K562 (cell line): Measurements from ENCODE around the gene NOX5. TPM values are rescaled to one million over a fixed set of nuclear protein-coding genes. Genes with fewer than 3 reads are reported as not detected.

Experiments used
- ATAC-seq: fragments of 200-7000 bp; cut with Tn5 transposase; 3 replicates; pipeline ENCODE4 v1.9.1; 2020; ENCODE audit warnings: moderate library complexity
- BruUV-seq: library from RNA; stranded (reverse); fragments of 400-500 nt; replicated peaks from 2 replicates; lab custom pipeline; 2021; lab: Mats Ljungman, UMichigan
- CTCF ChIA-PET: fragments of 300-600 bp; formaldehyde crosslinking; extraction: SDS; loops from one replicate; lab custom pipeline; 2021; ENCODE audit warnings: low intra/inter-chr PET ratio; lab: Yijun Ruan, JAX
- POLR2A ChIA-PET: fragments of 300-600, 350-650 bp; sonication (Branson Sonifier 250); formaldehyde crosslinking; extraction: SDS; loops from one replicate; lab custom pipeline; 2021; ENCODE audit warnings: antibody characterized with exemption, inconsistent platforms; lab: Yijun Ruan, JAX
- DNase-seq, 4 experiments: peaks; one replicate each; pipeline versions ENCODE4 v3.0.0 to v3.0.0-alpha.2; 2011 to 2018; ENCODE audit warnings: low spot score in 3 of 4, mixed read lengths in 3 of 4; ENCODE audit errors: extremely low read depth in 1 of 4
- FAIRE-seq: peaks from 2 replicates; lab custom pipeline; 2011; peaks lifted over from hg19 to GRCh38; lab: Jason Lieb, UNC
- H2AFZ ChIP-seq: 2 replicates; pipeline ENCODE4 v1.6.0; 2011; ENCODE audit warnings: low read depth, low read length, control low read depth, inconsistent platforms
- H3K27ac ChIP-seq: fragments of 200-600 bp; 3 replicates; pipeline ENCODE4 v1.8.0; 2011; ENCODE audit warnings: low read depth, mild to moderate bottlenecking, control low read depth, inconsistent platforms, low read length, moderate library complexity, mixed read lengths; ENCODE audit errors: extremely low read depth
- H3K27me3 ChIP-seq, 2 experiments: fragments of 300-600 bp in 1 of 2; 2 replicates in 1 of 2; 3 replicates in 1 of 2; pipeline versions ENCODE4 v1.6.0 to v1.8.0; 2011; ENCODE audit warnings: inconsistent platforms in 2 of 2, low read length in 2 of 2, mild to moderate bottlenecking in 1 of 2, mixed read lengths in 1 of 2, moderate library complexity in 1 of 2; ENCODE audit not compliant: control insufficient read depth in 2 of 2, insufficient read depth in 2 of 2
- H3K36me3 ChIP-seq: fragments of 300-600 bp; 3 replicates; pipeline ENCODE4 v1.8.0; 2011; ENCODE audit warnings: mild to moderate bottlenecking, low read length, inconsistent platforms; ENCODE audit not compliant: control insufficient read depth, insufficient read depth
- H3K4me1 ChIP-seq, 2 experiments: fragments of 200-600 bp in 1 of 2; replicated peaks in 1 of 2; 2 replicates in 1 of 2; 3 replicates in 1 of 2; pipeline versions ENCODE4 v1.5.1 to v1.8.0; 2011; ENCODE audit warnings: inconsistent platforms in 2 of 2, low read length in 2 of 2, mild to moderate bottlenecking in 1 of 2, mixed read lengths in 1 of 2, moderate library complexity in 1 of 2; ENCODE audit not compliant: control insufficient read depth in 2 of 2, insufficient read depth in 2 of 2
- H3K4me2 ChIP-seq: 2 replicates; pipeline ENCODE4 v1.6.1; 2011; ENCODE audit warnings: low read length, control low read depth, inconsistent platforms, mixed read lengths; ENCODE audit not compliant: insufficient read depth
- H3K4me3 ChIP-seq: fragments of 200-600 bp; sonication (generic), shearing (Covaris generic); 2 replicates; pipeline ENCODE4 v1.5.1; 2016; ENCODE audit warnings: control low read depth, inconsistent platforms
- H3K79me2 ChIP-seq: fragments of 200-600 bp; 3 replicates; pipeline ENCODE4 v1.8.0; 2011; ENCODE audit warnings: low read length, inconsistent platforms; ENCODE audit not compliant: control insufficient read depth, insufficient read depth
- H3K9ac ChIP-seq, 2 experiments: 2 replicates each; pipeline versions ENCODE4 v1.6.0 to v1.6.1; 2011; ENCODE audit warnings: low read depth in 2 of 2, low read length in 2 of 2, control low read depth in 1 of 2, inconsistent platforms in 1 of 2, mild to moderate bottlenecking in 1 of 2, mixed read lengths in 1 of 2; ENCODE audit not compliant: insufficient read depth in 1 of 2
- H3K9me1 ChIP-seq: one replicate; pipeline ENCODE4 v1.6.0; 2011; ENCODE audit warnings: inconsistent platforms, mild to moderate bottlenecking, low read length, moderate library complexity; ENCODE audit not compliant: control insufficient read depth, insufficient read depth
- H3K9me3 ChIP-seq: replicated peaks from 2 replicates; pipeline ENCODE4 v1.5.1; 2011; ENCODE audit warnings: low read depth, low read length, inconsistent platforms; ENCODE audit not compliant: control insufficient read depth, insufficient read depth
- H4K20me1 ChIP-seq: replicated peaks from 2 replicates; pipeline ENCODE4 v1.6.1; 2011; ENCODE audit warnings: low read length, inconsistent platforms, mixed read lengths; ENCODE audit not compliant: control insufficient read depth, insufficient read depth
- EP400 ChIP-seq: fragments of 450-650 bp; IDR thresholded peaks from 2 replicates; pipeline ENCODE4 v1.6.1; 2017; ENCODE audit warnings: antibody characterized with exemption, mild to moderate bottlenecking, moderate library complexity
- TAF1 ChIP-seq: IDR thresholded peaks from 2 replicates; pipeline ENCODE4 v1.6.1; 2011; ENCODE audit warnings: mild to moderate bottlenecking, low read length, moderate library complexity; ENCODE audit not compliant: insufficient read depth, control insufficient read depth, severe bottlenecking; ENCODE audit errors: extremely low read depth
- ZBTB33 ChIP-seq: sonication (generic); formaldehyde crosslinking; IDR thresholded peaks from 2 replicates; pipeline ENCODE4 v1.8.1; 2023; ENCODE audit warnings: mild to moderate bottlenecking, missing genetic modification reagents
- ZNF507 ChIP-seq: conservative IDR thresholded peaks from 2 replicates; pipeline ENCODE4 v1.6.1; 2017; ENCODE audit warnings: missing genetic modification characterization, missing compliant biosample characterization
- ZNF589 ChIP-seq: fragments of 200-800 bp; sonication (Bioruptor generic); IDR thresholded peaks from 2 replicates; pipeline ENCODE4 v1.6.1; 2016; ENCODE audit warnings: low read depth, missing genetic modification characterization, missing compliant biosample characterization
- WGBS: fragments of 100-300 bp; shearing (Covaris generic); methylation state at CpG from one replicate; pipeline ENCODE4 v1.1.6; 2016; ENCODE audit warnings: low coverage, mixed read lengths; ENCODE audit not compliant: insufficient coverage; ENCODE audit errors: missing lambda C conversion rate; 5-methylcytosine and 5-hydroxymethylcytosine counted together
- in situ Hi-C: fragments of 300-500 bp; cut with MboI; formaldehyde crosslinking; loops from 4 replicates; pipeline ENCODE4 v1.15.0; 2018; ENCODE audit warnings: inconsistent platforms, mixed read lengths
- intact Hi-C: fragments of 100-400 bp; cut with micrococcal nuclease; formaldehyde crosslinking; loops from 2 replicates; pipeline ENCODE4 v1.14.2; 2022
- polyA plus RNA-seq, 8 experiments: library from polyadenylated mRNA; depleted of rRNA in 4 of 8; stranded (reverse) in 5 of 8; unstranded in 3 of 8; fragments of >200 nt; fragmentation: Nextera tagmentation in 2 of 8; fragmentation: Illumina TruSeq in 1 of 8; extraction: Ambion mirVana in 2 of 8; extraction: Trizol in 1 of 8; gene quantifications; 2 replicates each; pipeline versions ENCODE4 v1.2.1 to v1.2.3, GENCODE V29; 2011 to 2014; ENCODE audit warnings: inconsistent platforms in 1 of 8, missing spikeins in 1 of 8
- total RNA-seq, 7 experiments: library from RNA; depleted of rRNA in 6 of 7; stranded (reverse); fragments of >200 nt in 6 of 7; fragmentation: Illumina TruSeq in 2 of 7; extraction: Trizol in 2 of 7; gene quantifications; 2 replicates each; pipeline versions ENCODE4 v1.2.1 to v1.2.3, GENCODE V29; 2011 to 2021; ENCODE audit warnings: low replicate concordance in 1 of 7

The NOX5 gene
- total and polyA plus RNA-seq, 9 of the 15 experiments (the other 6 are each of a cell fraction or from before 2014, with no cell fraction given) = 0.01 TPM; not detected in 8

GRCh38 chr15:69095274-69095673 lies 80.8 kb downstream of the NOX5 start:
- H3K36me3 ChIP-seq = no peaks in the 10 kb centered on the region
- intact Hi-C loops = no loop called here
- no peak for ATAC-seq
- no peak overlapping the region for H3K4me2 ChIP-seq
- H3K9ac ChIP-seq = no peak overlapping the region
- H3K9me1 ChIP-seq = no peaks in the 10 kb centered on the region
- no peak overlapping the region for H3K27ac ChIP-seq
- no peak for FAIRE-seq
- H3K4me1 ChIP-seq = peaks cover 0 to 16% of the 10 kb centered on the region in 2 experiments; a peak in 2 of 5 replicates
- peaks cover 0 to 5% of the 10 kb centered on the region in 2 experiments; a peak in 1 of 5 replicates for H3K27me3 ChIP-seq
- in situ Hi-C loops = no loop called here
- BruUV-seq = no TSS peak
- no peak overlapping the region for H2AFZ ChIP-seq
- H3K79me2 ChIP-seq = no peaks in the 10 kb centered on the region
- CTCF ChIA-PET = no interaction called here
- H3K4me3 ChIP-seq = no peak overlapping the region
- 9% methylated on average over 1 of the region's 1 CpG for WGBS
- no peak for DNase-seq
- no peaks in the 10 kb centered on the region for H3K9me3 ChIP-seq
- H4K20me1 ChIP-seq = no peaks in the 10 kb centered on the region
- TF ChIP-seq ZBTB33 (CRISPR knock-in tag) = no peak
- TF ChIP-seq TAF1 = no peak
- POLR2A ChIA-PET = interaction anchor here (0.6 to 1.4 kb wide), 2 partner anchors 17 to 26 kb away, joined by 3 to 4 read pairs; no protein-coding TSS in a partner anchor

- no peaks in the 10 kb centered on the region for H3K9me3 ChIP-seq
- POLR2A ChIA-PET = interaction anchor here (1.2 to 1.4 kb wide), 2 partner anchors 14 to 16 kb away, joined by 3 to 4 read pairs; no protein-coding TSS in a partner anchor
- no peak overlapping the region for H3K4me2 ChIP-seq
- peaks cover 0 to 16% of the 10 kb centered on the region in 2 experiments; a peak in 2 of 5 replicates for H3K4me1 ChIP-seq
- FAIRE-seq (no peak), ATAC-seq (no peak), DNase-seq (no peak)
- intact Hi-C loops = no loop called here
- no peaks in the 10 kb centered on the region for H3K9me1 ChIP-seq
- no TSS peak for BruUV-seq
- H3K9ac ChIP-seq = no peak overlapping the region
- no peaks in the 10 kb centered on the region for H4K20me1 ChIP-seq
- H3K27ac ChIP-seq = no peak overlapping the region
- no peaks in the 10 kb centered on the region for H3K36me3 ChIP-seq
- in situ Hi-C loops = no loop called here
- H3K27me3 ChIP-seq = peaks cover 0 to 10% of the 10 kb centered on the region in 2 experiments; a peak in 2 of 5 replicates
- no peak overlapping the region for H2AFZ ChIP-seq
- H3K79me2 ChIP-seq = no peaks in the 10 kb centered on the region
- CTCF ChIA-PET = no interaction called here
- TF ChIP-seq ZNF507 (tag) (no peak), ZNF589 (CRISPR knock-in tag) (no peak), EP400 (no peak)
- no peak overlapping the region for H3K4me3 ChIP-seq
- 0% methylated on average over 2 of the region's 2 CpGs for WGBS
These were observed 81.7 kb downstream of the NOX5 start for GRCh38 chr15:69096196-69096595.
